Activated naive CD4-positive, alpha-beta T cell treated with anti-CD3 and anti-CD28 coated beads for 36 hours (primary cell): ENCODE measurements around the gene SMKR1. TPM values are rescaled to one million over a fixed set of nuclear protein-coding genes. Genes with fewer than 3 reads are reported as not detected.

Experiments
- CTCF ChIA-PET: fragments of 350-600 bp; sonication (Branson Sonifier 250); formaldehyde crosslinking; loops from one replicate; lab custom pipeline; 2021; ENCODE audit warnings: antibody characterized with exemption; lab: Charles Lee
- DNase-seq: peaks from one replicate; pipeline ENCODE4 v3.0.0-alpha.2; 2020
- H3K27ac Mint-ChIP-seq: one replicate; pipeline ENCODE4 v1.8.0; 2021; ENCODE audit warnings: mild to moderate bottlenecking, mixed read lengths
- H3K27me3 Mint-ChIP-seq: one replicate; pipeline ENCODE4 v1.8.0; 2021; ENCODE audit warnings: low read depth, mixed read lengths
- H3K36me3 Mint-ChIP-seq: one replicate; pipeline ENCODE4 v1.8.0; 2021; ENCODE audit warnings: low read depth, mixed read lengths
- H3K4me1 Mint-ChIP-seq: one replicate; pipeline ENCODE4 v1.8.0; 2021; ENCODE audit warnings: low read depth, mixed read lengths
- H3K4me3 Mint-ChIP-seq: one replicate; pipeline ENCODE4 v1.8.0; 2021; ENCODE audit warnings: mild to moderate bottlenecking, moderate library complexity, mixed read lengths
- H3K9me3 Mint-ChIP-seq: one replicate; pipeline ENCODE4 v1.8.0; 2021; ENCODE audit warnings: mixed read lengths
- intact Hi-C: fragments of 100-400 bp; cut with micrococcal nuclease; formaldehyde crosslinking; loops from one replicate; pipeline ENCODE4 v1.15.1; 2023
- total RNA-seq, 2 experiments: library from RNA; stranded (reverse); gene quantifications; one replicate each; pipeline ENCODE4 v1.2.3, GENCODE V29; 2021

Gene SMKR1
- total RNA-seq, 2 experiments from 2014 or later = 0.99 to 1.2 TPM

- Mint-ChIP-seq H3K27me3 (peaks cover 7% of the 10 kb centered on the region), H3K9me3 (no peaks in the 10 kb centered on the region), H3K36me3 (no peaks in the 10 kb centered on the region), H3K27ac (no peak overlapping the region), H3K4me3 (no peak overlapping the region), H3K4me1 (no peaks in the 10 kb centered on the region)
- DNase-seq = no peak
- CTCF ChIA-PET = no interaction called here
- intact Hi-C loops = no loop called here
Observed at GRCh38 chr7:129560831-129561230, 58.5 kb downstream of the SMKR1 start.

GRCh38 chr7:129561677-129562359 lies 59.5 kb downstream of the SMKR1 start:
- Mint-ChIP-seq H3K27ac (no peak overlapping the region), H3K9me3 (no peaks in the 10 kb centered on the region), H3K27me3 (peaks cover 10% of the 10 kb centered on the region), H3K4me3 (no peak overlapping the region), H3K36me3 (no peaks in the 10 kb centered on the region), H3K4me1 (peaks cover 3% of the 10 kb centered on the region)
- no peak for DNase-seq
- intact Hi-C loops = no loop called here
- CTCF ChIA-PET = interaction anchor here (0.6 kb wide), 1 partner anchor 67 kb away, joined by 3 read pairs; no protein-coding TSS in a partner anchor

Other genes starting within 250 kb of the SMKR1 start
- 10 to 100 TPM; 71.4 to 76.0 TPM for gene STRIP2, start 68.1 kb upstream of the SMKR1 start, total RNA-seq
- 10 to 100 TPM; 18.5 to 21.5 TPM for gene NRF1, start 109.2 kb downstream of the SMKR1 start, total RNA-seq